Hindlimb muscle (tissue), 1 donor: ENCODE results near the gene NPAS3. TPM values are rescaled to one million over a fixed set of nuclear protein-coding genes. Genes with fewer than 3 reads are reported as not detected.
A peak's percentile ranks its signal among the peaks of the same experiment; 100 is the strongest.

Source experiments
- DNase-seq: peaks from one replicate; pipeline ENCODE4 v3.0.0-alpha.2; 2013
- polyA plus RNA-seq: library from polyadenylated mRNA; unstranded; fragments of 120-200 nt; gene quantifications from one replicate; pipeline ENCODE4 v1.2.1, GENCODE V29; 2013; ENCODE audit not compliant: insufficient read length

NPAS3 gene
- polyA plus RNA-seq, 1 donor, result 3.8 TPM

GRCh38 chr14:33848706-33849454 is 910.2 kb downstream of the NPAS3 start:
- peak; percentile 21 for DNase-seq

DNA sequence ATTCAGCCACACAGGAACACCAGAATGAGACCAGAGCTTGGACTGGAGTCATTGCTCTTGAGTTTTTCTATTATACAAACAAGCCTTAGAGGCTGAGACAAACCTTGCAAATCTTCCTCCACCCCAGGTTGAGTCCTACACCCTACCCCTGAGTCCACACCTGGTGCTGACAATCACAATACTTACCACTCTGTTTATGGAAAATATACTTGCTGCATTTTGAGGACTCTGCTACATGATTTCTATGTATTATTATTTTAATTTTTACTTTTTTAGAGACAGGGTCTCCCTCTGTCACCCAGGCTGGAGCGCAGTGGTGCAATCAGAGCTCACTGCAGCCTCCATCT is 910.7 kb downstream of the NPAS3 start:
- no peak for DNase-seq

DNA sequence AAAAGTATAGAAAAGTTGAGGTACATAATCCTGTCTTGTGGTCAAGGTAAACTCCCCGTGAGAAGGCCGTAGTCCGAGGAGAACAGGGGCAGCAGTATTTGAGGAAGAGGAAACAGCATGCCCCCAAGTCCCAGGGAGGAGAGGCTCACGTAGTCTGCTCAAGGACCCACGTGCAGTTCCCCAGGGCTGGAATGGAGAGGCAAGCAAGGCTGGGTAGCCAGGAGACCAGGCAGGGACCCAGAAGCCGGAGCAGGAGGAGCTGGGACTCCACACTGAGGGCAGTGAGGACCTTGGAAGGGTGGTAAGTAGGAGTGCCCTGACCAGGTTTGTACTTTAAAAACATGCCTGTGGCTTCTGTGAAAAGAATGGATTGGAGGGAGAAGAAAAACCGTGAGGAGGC is 912.1 kb downstream of the NPAS3 start:
- DNase-seq, result no peak

DNA sequence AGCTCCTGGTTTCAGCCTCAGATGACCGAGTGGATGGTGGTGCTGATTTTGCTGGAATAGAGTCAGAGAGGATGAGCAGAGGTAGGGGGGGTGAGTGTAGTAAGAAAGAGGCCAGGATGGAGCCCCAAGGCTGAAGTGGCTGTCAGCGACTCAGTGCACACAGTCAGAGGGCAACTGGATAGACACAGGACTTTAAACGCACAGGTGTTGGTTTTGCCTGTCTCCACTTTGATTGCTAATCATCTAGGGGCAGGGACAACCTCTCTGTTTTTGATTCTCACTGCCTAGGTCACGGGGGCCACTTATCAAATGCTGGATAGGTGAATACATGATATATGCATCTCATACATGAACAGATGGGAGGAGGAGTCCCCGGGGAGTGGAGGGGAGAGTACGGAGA is 912.7 kb downstream of the NPAS3 start:
- DNase-seq, result no peak

- no peak for DNase-seq
These were observed 913.3 kb downstream of the NPAS3 start for GRCh38 chr14:33851931-33852330.
